MCF 10A (cell line): Measurements from ENCODE around the gene KAT6B. TPM values are rescaled to one million over a fixed set of nuclear protein-coding genes. Genes with fewer than 3 reads are reported as not detected.

ENCODE experiments used
- BruUV-seq: library from RNA; stranded (reverse); fragments of 400-500 nt; replicated peaks from 2 replicates; lab custom pipeline; 2021; lab: Mats Ljungman, UMichigan
- CTCF ChIA-PET: fragments of 300-600 bp; sonication (Branson Sonifier 250); formaldehyde crosslinking; extraction: SDS; loops from one replicate; lab custom pipeline; 2021; ENCODE audit warnings: antibody characterized with exemption, inconsistent platforms; lab: Yijun Ruan, JAX
- POLR2A ChIA-PET: fragments of 300-600, 350-650 bp; sonication (Branson Sonifier 250); formaldehyde crosslinking; extraction: SDS; loops from one replicate; lab custom pipeline; 2020; ENCODE audit warnings: antibody characterized with exemption, inconsistent platforms; lab: Yijun Ruan, JAX
- DNase-seq: peaks from one replicate; pipeline ENCODE4 v3.0.0-alpha.2; 2018; ENCODE audit not compliant: unreplicated experiment
- H3K27ac Mint-ChIP-seq: one replicate; pipeline ENCODE4 v1.8.0; 2022; ENCODE audit warnings: mild to moderate bottlenecking, low read depth, mixed read lengths; ENCODE audit not compliant: unreplicated experiment
- H3K27me3 Mint-ChIP-seq: one replicate; pipeline ENCODE4 v1.8.0; 2022; ENCODE audit warnings: mixed read lengths; ENCODE audit not compliant: insufficient read depth, unreplicated experiment
- H3K36me3 Mint-ChIP-seq: one replicate; pipeline ENCODE4 v1.8.0; 2022; ENCODE audit warnings: mild to moderate bottlenecking, moderate library complexity, mixed read lengths; ENCODE audit not compliant: insufficient read depth, unreplicated experiment
- H3K4me1 Mint-ChIP-seq: one replicate; pipeline ENCODE4 v1.8.0; 2022; ENCODE audit warnings: mixed read lengths; ENCODE audit not compliant: insufficient read depth, unreplicated experiment
- H3K4me3 Mint-ChIP-seq: one replicate; pipeline ENCODE4 v1.8.0; 2022; ENCODE audit warnings: mild to moderate bottlenecking, moderate library complexity, mixed read lengths; ENCODE audit not compliant: unreplicated experiment
- H3K9me3 Mint-ChIP-seq: one replicate; pipeline ENCODE4 v1.8.0; 2022; ENCODE audit warnings: mixed read lengths; ENCODE audit not compliant: unreplicated experiment
- CTCF ChIP-seq: fragments of 200-600 bp; IDR thresholded peaks from one replicate; pipeline ENCODE4 v1.8.0; 2022; ENCODE audit warnings: antibody characterized with exemption, mild to moderate bottlenecking; ENCODE audit not compliant: unreplicated experiment
- intact Hi-C: fragments of 100-400 bp; cut with micrococcal nuclease; formaldehyde crosslinking; loops from 2 replicates; pipeline ENCODE4 v1.14.1; 2022
- total RNA-seq: library from RNA; stranded (reverse); gene quantifications from 2 replicates; pipeline ENCODE4 v1.2.3, GENCODE V29; 2022

Gene KAT6B
- total RNA-seq, 1 experiment from 2014 or later, result 18.3 TPM

GRCh38 chr10:75034131-75034512 lies 207.7 kb downstream of the KAT6B start:
- POLR2A ChIA-PET, result no interaction called here
- CTCF ChIA-PET, result interaction anchor here (0.6 to 1.0 kb wide), 4 partner anchors 11 to 696 kb away, joined by 3 read pairs; no protein-coding TSS in a partner anchor
- intact Hi-C loops, result no loop called here
- Mint-ChIP-seq H3K36me3 (peaks cover 15% of the 10 kb centered on the region), H3K27ac (no peak overlapping the region), H3K4me3 (no peak overlapping the region), H3K9me3 (no peaks in the 10 kb centered on the region), H3K27me3 (no peaks in the 10 kb centered on the region), H3K4me1 (no peaks in the 10 kb centered on the region)
- no TSS peak for BruUV-seq
- TF ChIP-seq CTCF, result no peak
- DNase-seq, result peak; percentile 6

GRCh38 chr10:75034714-75035258 lies 208.4 kb downstream of the KAT6B start:
- intact Hi-C loops, result no loop called here
- Mint-ChIP-seq H3K9me3 (no peaks in the 10 kb centered on the region), H3K4me3 (no peak overlapping the region), H3K27ac (no peak overlapping the region), H3K27me3 (no peaks in the 10 kb centered on the region), H3K4me1 (no peaks in the 10 kb centered on the region), H3K36me3 (peaks cover 8% of the 10 kb centered on the region)
- TF ChIP-seq CTCF, result no peak
- no peak for DNase-seq
- BruUV-seq, result no TSS peak
- ChIA-PET POLR2A (no interaction called here), CTCF (interaction anchor here (0.6 to 1.0 kb wide), 3 partner anchors 64 to 696 kb away, joined by 3 read pairs; no protein-coding TSS in a partner anchor)

GRCh38 chr10:75035975-75036708 lies 209.7 kb downstream of the KAT6B start:
- ChIA-PET CTCF (interaction anchor here (0.7 kb wide), 1 partner anchor 199 kb away, joined by 5 read pairs; the partner anchor contains the start of gene COMTD1), POLR2A (no interaction called here)
- H3K27ac Mint-ChIP-seq, result no peak overlapping the region
- peak; percentile 32 for DNase-seq
- no peaks in the 10 kb centered on the region for H3K27me3 Mint-ChIP-seq
- H3K9me3 Mint-ChIP-seq, result no peaks in the 10 kb centered on the region
- intact Hi-C loops, result no loop called here
- no TSS peak for BruUV-seq
- H3K4me3 Mint-ChIP-seq, result no peak overlapping the region
- no peak for TF ChIP-seq CTCF
- H3K4me1 Mint-ChIP-seq, result no peaks in the 10 kb centered on the region
- no peaks in the 10 kb centered on the region for H3K36me3 Mint-ChIP-seq
